Activated CD8-positive, alpha-beta T cell treated with anti-CD3 and anti-CD28 coated beads, Interleukin-2, amount 10 ng/mL, durations not matched to agents 7 days and 5 days (primary cell): Measurements from ENCODE around the gene NEAT1. TPM values are rescaled to one million over a fixed set of nuclear protein-coding genes. Genes with fewer than 3 reads are reported as not detected.

Experiments
- ATAC-seq: fragments of 150-1000 bp; cut with Tn5 transposase; one replicate; pipeline ENCODE4 v1.10.0; 2021; ENCODE audit warnings: moderate library complexity
- CTCF ChIA-PET: fragments of 350-600 bp; sonication (Branson Sonifier 250); formaldehyde crosslinking; loops from one replicate; lab custom pipeline; 2021; ENCODE audit warnings: antibody characterized with exemption; lab: Charles Lee
- POLR2A ChIA-PET: fragments of 350-600 bp; sonication (Branson Sonifier 250); formaldehyde crosslinking; loops from one replicate; lab custom pipeline; 2021; ENCODE audit warnings: antibody characterized with exemption; lab: Charles Lee
- DNase-seq: peaks from one replicate; pipeline ENCODE4 v3.0.0-alpha.2; 2020
- H3K27ac Mint-ChIP-seq: one replicate; pipeline ENCODE4 v1.8.0; 2021; ENCODE audit warnings: mild to moderate bottlenecking, mixed read lengths
- H3K27me3 Mint-ChIP-seq: one replicate; pipeline ENCODE4 v1.8.0; 2021; ENCODE audit warnings: low read depth, mixed read lengths
- H3K36me3 Mint-ChIP-seq: one replicate; pipeline ENCODE4 v1.8.0; 2021; ENCODE audit warnings: low read depth, mixed read lengths
- H3K4me1 Mint-ChIP-seq: one replicate; pipeline ENCODE4 v1.8.0; 2021; ENCODE audit warnings: low read depth, mixed read lengths
- H3K4me3 Mint-ChIP-seq: one replicate; pipeline ENCODE4 v1.8.0; 2021; ENCODE audit warnings: mild to moderate bottlenecking, mixed read lengths
- H3K9me3 Mint-ChIP-seq: one replicate; pipeline ENCODE4 v1.8.0; 2022; ENCODE audit warnings: mixed read lengths; ENCODE audit not compliant: insufficient read depth
- total RNA-seq, 2 experiments: library from RNA; stranded (reverse); gene quantifications; one replicate each; pipeline ENCODE4 v1.2.3, GENCODE V29; 2021

NEAT1 gene
- total RNA-seq, 2 experiments from 2014 or later, result 212 to 254 TPM

DNA sequence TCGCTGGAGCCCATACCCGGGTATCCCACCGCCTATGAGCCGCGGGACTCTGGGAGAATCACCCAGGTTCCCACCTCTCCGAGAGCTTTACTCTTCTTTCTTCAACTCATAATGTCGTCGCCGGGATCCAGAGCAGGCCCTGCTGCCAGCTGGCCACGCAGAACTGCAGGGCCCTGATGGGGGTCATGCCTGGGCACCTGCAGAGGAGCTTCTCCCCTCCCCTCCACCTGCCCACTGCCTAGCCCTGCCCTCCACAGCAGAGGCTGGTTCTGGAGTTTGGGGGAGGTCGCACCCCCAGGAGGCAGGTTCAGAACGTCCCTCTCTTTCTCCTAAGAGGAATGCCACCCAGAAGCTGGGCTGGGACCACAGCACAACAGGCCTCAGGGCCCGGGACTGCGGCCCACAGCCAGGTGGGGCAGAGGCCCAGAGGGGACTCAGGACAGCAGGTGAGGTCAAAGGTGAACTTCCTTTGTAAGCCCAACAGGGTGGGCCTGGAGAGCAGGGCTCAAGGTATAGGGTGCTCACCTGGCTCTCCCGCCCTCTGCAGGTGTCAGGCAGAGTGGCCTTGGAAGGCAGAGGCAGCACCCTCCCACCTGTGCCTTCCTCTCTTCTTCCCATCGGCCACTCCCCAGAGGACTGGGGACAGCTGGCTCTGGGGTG, 42.0 kb upstream of the NEAT1 start:
- Mint-ChIP-seq H3K4me1 (peaks cover 41% of the 10 kb centered on the region), H3K27ac (peak overlapping the region; percentile 99), H3K27me3 (no peaks in the 10 kb centered on the region), H3K36me3 (no peaks in the 10 kb centered on the region), H3K9me3 (no peaks in the 10 kb centered on the region), H3K4me3 (peak overlapping the region; percentile 83)
- POLR2A ChIA-PET, result interaction anchor here (1.0 to 15.4 kb wide), 7 partner anchors 9 to 125 kb away, joined by 3 to 253 read pairs (median 4); partner anchors contain the start of genes MALAT1 and NEAT1
- DNase-seq, result no peak
- ATAC-seq, result no peak
- CTCF ChIA-PET, result interaction anchor here (0.8 to 2.8 kb wide), 5 partner anchors 8 to 129 kb away, joined by 3 to 17 read pairs (median 5); no protein-coding TSS in a partner anchor

- H3K9me3 Mint-ChIP-seq, result no peaks in the 10 kb centered on the region
- no peaks in the 10 kb centered on the region for H3K27me3 Mint-ChIP-seq
- DNase-seq (peak; percentile 58), ATAC-seq (peak; percentile 5)
- CTCF ChIA-PET, result interaction anchor here (0.6 to 2.8 kb wide), 14 partner anchors 9 to 1150 kb away, joined by 3 to 17 read pairs (median 3); partner anchors contain the start of genes MALAT1 and SCYL1
- H3K36me3 Mint-ChIP-seq, result no peaks in the 10 kb centered on the region
- POLR2A ChIA-PET, result interaction anchor here (0.6 to 15.4 kb wide), 8 partner anchors 9 to 257 kb away, joined by 3 to 253 read pairs (median 4); partner anchors contain the start of genes MALAT1 and NEAT1
- H3K27ac Mint-ChIP-seq, result peak overlapping the region; percentile 99
- peaks cover 47% of the 10 kb centered on the region for H3K4me1 Mint-ChIP-seq
- peak overlapping the region; percentile 83 for H3K4me3 Mint-ChIP-seq
Measured at GRCh38 chr11:65381716-65382032, 40.9 kb upstream of the NEAT1 start.

- ChIA-PET POLR2A (interaction anchor here (0.6 to 15.4 kb wide), 10 partner anchors 9 to 256 kb away, joined by 3 to 253 read pairs (median 4); partner anchors contain the start of genes MALAT1 and NEAT1), CTCF (interaction anchor here (0.6 to 2.8 kb wide), 13 partner anchors 9 to 1150 kb away, joined by 3 to 17 read pairs (median 3); partner anchors contain the start of genes MALAT1 and SCYL1)
- ATAC-seq, result peak; percentile 87
- peak within 1 kb of the TSS; percentile 83 for H3K4me3 Mint-ChIP-seq
- H3K27me3 Mint-ChIP-seq, result no peaks in the 10 kb centered on the region
- peak within 1 kb of the TSS; percentile 99 for H3K27ac Mint-ChIP-seq
- peaks cover 3% of the 10 kb centered on the region for H3K36me3 Mint-ChIP-seq
- H3K9me3 Mint-ChIP-seq, result no peaks in the 10 kb centered on the region
- peaks cover 47% of the 10 kb centered on the region for H3K4me1 Mint-ChIP-seq
- DNase-seq, result peak; percentile 92
Measured at GRCh38 chr11:65382033-65382803, 40.4 kb upstream of the NEAT1 start, which contains the start of gene SLC25A45. SLC25A45 (minus strand) TSS chr11:65382646; CDS start chr11:65381951, 695 bp downstream.

DNA sequence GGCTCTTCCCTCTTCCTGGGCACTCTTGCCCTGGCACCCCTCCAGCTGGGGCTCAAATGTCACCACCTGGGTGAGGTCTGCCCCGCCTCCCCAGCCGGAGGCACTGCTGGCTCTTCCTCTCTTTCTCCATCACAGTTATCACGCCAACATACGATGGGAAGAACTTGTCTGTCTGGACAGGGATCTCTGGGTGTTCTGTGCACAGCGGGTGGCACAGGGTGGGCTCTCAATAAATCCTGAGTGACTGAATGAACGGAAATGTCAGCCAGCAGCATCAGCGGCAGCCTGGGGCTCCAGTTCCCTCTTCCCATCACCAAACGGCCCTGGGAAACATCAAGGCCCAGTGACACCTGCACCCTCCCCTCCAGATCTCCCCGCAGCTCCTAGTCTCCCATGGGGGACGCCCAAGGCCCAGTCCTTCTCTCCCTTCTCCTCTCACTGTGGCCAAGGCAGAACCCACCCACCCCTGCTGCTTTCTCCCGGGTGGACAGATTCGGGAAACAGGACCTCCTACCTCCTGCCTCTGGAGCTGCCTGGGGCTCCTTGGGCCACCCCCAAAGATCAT, 39.7 kb upstream of the NEAT1 start:
- H3K9me3 Mint-ChIP-seq, result no peaks in the 10 kb centered on the region
- ATAC-seq, result no peak
- peak; percentile 30 for DNase-seq
- H3K36me3 Mint-ChIP-seq, result peaks cover 3% of the 10 kb centered on the region
- CTCF ChIA-PET, result interaction anchor here (1.2 to 2.8 kb wide), 6 partner anchors 34 to 127 kb away, joined by 3 to 17 read pairs (median 4); no protein-coding TSS in a partner anchor
- POLR2A ChIA-PET, result interaction anchor here (0.7 to 15.4 kb wide), 5 partner anchors 38 to 123 kb away, joined by 4 to 253 read pairs (median 52); partner anchors contain the start of genes MALAT1 and NEAT1
- no peaks in the 10 kb centered on the region for H3K27me3 Mint-ChIP-seq
- peak overlapping the region; percentile 99 for H3K27ac Mint-ChIP-seq
- peaks cover 48% of the 10 kb centered on the region for H3K4me1 Mint-ChIP-seq
- peak overlapping the region; percentile 83 for H3K4me3 Mint-ChIP-seq

- DNase-seq (no peak), ATAC-seq (no peak)
- Mint-ChIP-seq H3K27ac (peak overlapping the region; percentile 97), H3K4me3 (peak overlapping the region; percentile 15), H3K4me1 (peaks cover 57% of the 10 kb centered on the region), H3K36me3 (peaks cover 11% of the 10 kb centered on the region), H3K9me3 (no peaks in the 10 kb centered on the region), H3K27me3 (no peaks in the 10 kb centered on the region)
- CTCF ChIA-PET, result interaction anchor here (0.7 to 2.8 kb wide), 4 partner anchors 33 to 118 kb away, joined by 4 to 15 read pairs (median 5); no protein-coding TSS in a partner anchor
- POLR2A ChIA-PET, result interaction anchor here (0.6 to 15.4 kb wide), 5 partner anchors 37 to 193 kb away, joined by 3 to 253 read pairs (median 52); partner anchors contain the start of genes MALAT1 and NEAT1
Measured at GRCh38 chr11:65383778-65384177, 38.8 kb upstream of the NEAT1 start.

DNA sequence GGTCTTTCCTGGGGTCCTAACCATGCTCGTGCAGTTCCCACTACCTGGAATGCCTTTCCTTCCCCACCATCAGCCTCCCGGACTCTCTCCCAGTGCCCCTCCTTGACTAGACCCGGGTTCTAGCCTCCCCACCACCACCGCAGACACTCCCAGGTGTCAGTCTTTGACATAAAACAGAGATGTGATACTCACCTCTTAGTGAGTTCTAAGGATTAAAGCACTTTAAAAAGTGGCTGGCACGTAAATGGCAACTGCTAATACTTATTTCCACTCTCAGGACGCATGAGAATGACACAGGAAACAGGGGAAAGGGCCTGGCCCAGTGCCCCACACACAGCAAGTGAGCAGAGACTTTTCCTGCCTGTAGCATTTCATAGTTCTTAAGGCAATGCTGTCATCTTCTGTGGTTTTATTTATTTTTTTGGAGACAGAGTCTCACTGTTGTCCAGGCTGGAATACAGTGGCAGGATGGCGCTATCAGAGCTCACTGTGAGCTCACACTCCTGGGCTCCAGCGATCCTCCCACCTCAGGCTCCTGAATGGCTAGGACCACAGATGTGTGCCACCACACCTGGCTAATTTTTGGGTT, 38.2 kb upstream of the NEAT1 start:
- peaks cover 15% of the 10 kb centered on the region for H3K36me3 Mint-ChIP-seq
- H3K27ac Mint-ChIP-seq, result peak overlapping the region; percentile 97
- no peak for ATAC-seq
- H3K4me1 Mint-ChIP-seq, result peaks cover 63% of the 10 kb centered on the region
- DNase-seq, result peak; percentile 40
- POLR2A ChIA-PET, result interaction anchor here (0.6 to 15.4 kb wide), 6 partner anchors 11 to 511 kb away, joined by 3 to 253 read pairs (median 8); partner anchors contain the start of genes MALAT1 and NEAT1
- H3K27me3 Mint-ChIP-seq, result no peaks in the 10 kb centered on the region
- CTCF ChIA-PET, result interaction anchor here (1.1 to 2.8 kb wide), 4 partner anchors 33 to 125 kb away, joined by 3 to 15 read pairs (median 4); no protein-coding TSS in a partner anchor
- H3K4me3 Mint-ChIP-seq, result peak overlapping the region; percentile 51
- H3K9me3 Mint-ChIP-seq, result no peaks in the 10 kb centered on the region

DNA sequence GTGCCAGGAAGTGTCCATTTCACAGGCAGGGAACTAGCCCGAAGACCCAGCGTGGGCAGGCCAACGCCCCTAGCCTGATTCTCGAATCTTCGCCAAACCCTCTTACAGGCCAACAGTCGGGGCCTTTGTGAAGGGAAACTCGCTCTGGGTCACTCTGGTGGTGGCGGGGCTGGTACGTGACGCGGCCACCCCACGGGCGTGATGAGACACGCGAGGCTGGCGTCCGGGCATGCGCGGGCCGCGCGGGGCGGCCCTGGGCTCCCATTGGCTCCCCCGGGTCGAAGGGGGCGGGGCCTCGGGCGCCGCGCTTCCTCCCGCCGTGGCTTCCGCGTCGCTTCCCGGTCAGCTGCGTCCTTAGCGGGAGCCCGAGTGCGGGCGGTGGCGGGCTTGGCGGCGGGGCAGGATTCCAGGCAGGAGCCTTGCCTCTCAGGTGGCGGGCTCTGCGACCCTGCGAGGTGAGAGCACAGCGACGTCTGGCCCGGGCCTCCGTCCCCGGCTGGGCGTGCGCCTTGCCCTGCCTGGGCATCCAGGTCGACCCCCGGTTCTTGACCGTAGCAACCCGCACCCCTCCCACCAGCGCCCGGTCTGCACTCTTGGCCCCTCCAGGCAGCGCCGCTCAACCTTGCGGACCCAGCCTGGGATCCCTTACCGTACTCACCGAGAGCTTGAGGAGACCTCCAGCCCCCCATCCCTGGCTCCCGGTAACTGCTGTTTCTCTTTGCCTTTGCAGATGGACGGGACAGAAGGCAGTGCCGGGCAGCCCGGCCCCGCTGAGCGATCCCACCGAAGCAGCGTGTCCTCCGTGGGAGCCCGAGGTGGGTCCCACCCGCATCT, 36.1 kb upstream of the NEAT1 start, which contains the start of gene FRMD8:
Gene FRMD8, plus strand, starts transcription at position 331 of the 834 bp plus-strand sequence. Its CDS starts 400 bp downstream, at position 731.
- POLR2A ChIA-PET, result interaction anchor here (1.5 to 15.4 kb wide), 6 partner anchors 34 to 139 kb away, joined by 3 to 253 read pairs (median 11); partner anchors contain the start of genes MALAT1, NEAT1, POLA2 and SCYL1
- H3K4me3 Mint-ChIP-seq, result peak within 1 kb of the TSS; percentile 94
- peak within 1 kb of the TSS; percentile 97 for H3K27ac Mint-ChIP-seq
- no peaks in the 10 kb centered on the region for H3K9me3 Mint-ChIP-seq
- peak; percentile 64 for ATAC-seq
- peak; percentile 89 for DNase-seq
- no peaks in the 10 kb centered on the region for H3K27me3 Mint-ChIP-seq
- H3K4me1 Mint-ChIP-seq, result peaks cover 76% of the 10 kb centered on the region
- H3K36me3 Mint-ChIP-seq, result peaks cover 25% of the 10 kb centered on the region
- CTCF ChIA-PET, result interaction anchor here (1.0 to 5.9 kb wide), 5 partner anchors 19 to 124 kb away, joined by 3 to 46 read pairs (median 3); no protein-coding TSS in a partner anchor

DNA sequence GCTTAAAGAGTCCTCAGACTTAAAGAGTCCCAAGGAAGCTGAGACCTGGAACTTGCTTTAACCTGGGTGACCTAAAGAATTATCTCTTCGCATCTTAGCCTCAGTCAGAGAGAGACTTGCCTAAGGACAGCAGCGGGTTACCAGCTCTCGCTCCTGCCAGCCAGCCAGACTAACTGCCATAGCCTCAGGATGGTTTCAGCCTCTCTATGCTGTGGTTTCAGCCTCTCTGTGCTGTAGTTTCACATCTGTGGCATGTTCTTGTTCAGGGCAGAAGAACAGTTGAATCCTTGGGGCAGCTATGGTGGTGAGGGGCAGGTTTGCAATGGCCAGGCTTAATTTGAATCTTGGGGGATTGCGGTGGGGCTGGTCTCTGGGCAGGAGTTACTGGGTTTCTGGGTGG, 33.9 kb upstream of the NEAT1 start:
- CTCF ChIA-PET, result interaction anchor here (1.0 to 5.9 kb wide), 6 partner anchors 21 to 122 kb away, joined by 3 to 46 read pairs (median 4); no protein-coding TSS in a partner anchor
- peaks cover 36% of the 10 kb centered on the region for H3K36me3 Mint-ChIP-seq
- H3K4me3 Mint-ChIP-seq, result peak overlapping the region; percentile 39

DNA sequence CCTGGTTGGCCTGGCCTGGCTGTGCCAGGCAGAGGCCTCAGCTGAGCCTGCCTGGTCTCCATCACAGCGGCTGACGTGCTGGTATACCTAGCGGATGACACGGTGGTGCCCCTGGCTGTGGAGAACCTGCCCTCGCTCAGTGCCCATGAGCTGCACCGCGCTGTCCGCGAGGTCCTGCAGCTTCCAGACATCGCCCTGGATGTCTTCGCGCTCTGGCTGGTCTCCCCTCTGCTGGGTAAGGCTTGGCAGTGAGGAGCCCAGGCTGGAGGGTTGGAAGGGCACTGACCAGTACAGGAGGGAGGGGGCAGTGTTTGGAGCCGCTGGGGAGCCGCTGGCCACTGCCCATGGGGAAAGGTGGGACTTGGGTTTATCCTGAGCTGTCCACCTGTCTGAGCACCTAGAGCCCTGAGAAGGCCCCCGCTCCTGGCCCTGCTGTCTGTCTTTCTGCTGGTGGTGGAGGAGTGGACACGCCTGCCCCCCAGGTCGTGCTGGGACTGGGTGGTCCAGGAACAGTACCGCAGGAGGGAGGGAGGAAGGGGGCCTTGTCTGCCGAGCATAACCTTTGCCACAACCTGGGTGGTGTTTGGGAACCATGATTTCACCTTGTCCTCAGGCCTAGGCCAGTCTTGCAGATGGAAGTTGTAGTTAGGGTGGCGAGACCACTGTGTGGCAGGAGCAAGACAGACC, 33.2 kb upstream of the NEAT1 start:
- ATAC-seq (no peak), DNase-seq (no peak)
- H3K9me3 Mint-ChIP-seq, result no peaks in the 10 kb centered on the region
- H3K27me3 Mint-ChIP-seq, result no peaks in the 10 kb centered on the region
- peaks cover 56% of the 10 kb centered on the region for H3K4me1 Mint-ChIP-seq
- H3K36me3 Mint-ChIP-seq, result peaks cover 38% of the 10 kb centered on the region
- peak overlapping the region; percentile 57 for H3K27ac Mint-ChIP-seq
- POLR2A ChIA-PET, result interaction anchor here (1.0 to 15.4 kb wide), 4 partner anchors 9 to 117 kb away, joined by 3 to 253 read pairs (median 92); partner anchors contain the start of genes MALAT1 and NEAT1
- CTCF ChIA-PET, result interaction anchor here (1.5 to 5.9 kb wide), 4 partner anchors 27 to 152 kb away, joined by 3 to 46 read pairs (median 5); no protein-coding TSS in a partner anchor
- H3K4me3 Mint-ChIP-seq, result peak overlapping the region; percentile 5

More for the DNA sequence above, 33.9 kb upstream of the NEAT1 start:
- peak overlapping the region; percentile 51 for H3K27ac Mint-ChIP-seq
- no peak for ATAC-seq
- DNase-seq, result no peak
- H3K9me3 Mint-ChIP-seq, result no peaks in the 10 kb centered on the region
- H3K4me1 Mint-ChIP-seq, result peaks cover 63% of the 10 kb centered on the region
- no peaks in the 10 kb centered on the region for H3K27me3 Mint-ChIP-seq
- POLR2A ChIA-PET, result interaction anchor here (1.1 to 15.4 kb wide), 4 partner anchors 32 to 117 kb away, joined by 3 to 253 read pairs (median 92); partner anchors contain the start of genes MALAT1 and NEAT1
